HEK293T (cell line): Measurements from ENCODE around the gene CASP10.

ENCODE experiments used
- ARNT ChIP-seq: fragments of 450-650 bp; IDR thresholded peaks from 2 replicates; pipeline ENCODE4 v1.6.1; 2017; ENCODE audit warnings: mild to moderate bottlenecking
- BHLHE40 ChIP-seq: fragments of 450-650 bp; IDR thresholded peaks from 2 replicates; pipeline ENCODE4 v1.6.1; 2016; ENCODE audit warnings: mild to moderate bottlenecking, moderate library complexity, borderline replicate concordance
- CTBP1 ChIP-seq: fragments of 450-650 bp; IDR thresholded peaks from 2 replicates; pipeline ENCODE4 v1.6.1; 2016; ENCODE audit warnings: borderline replicate concordance
- ELF4 ChIP-seq: fragments of 450-650 bp; IDR thresholded peaks from 2 replicates; pipeline ENCODE4 v1.6.1; 2017; ENCODE audit warnings: antibody characterized with exemption
- FOXK2 ChIP-seq: fragments of 450-650 bp; IDR thresholded peaks from 2 replicates; pipeline ENCODE4 v1.6.1; 2016; ENCODE audit warnings: mild to moderate bottlenecking
- FOXM1 ChIP-seq: fragments of 450-650 bp; IDR thresholded peaks from 2 replicates; pipeline ENCODE4 v1.6.1; 2017; ENCODE audit warnings: mild to moderate bottlenecking, borderline replicate concordance
- HDGF ChIP-seq: fragments of 450-650 bp; IDR thresholded peaks from 2 replicates; pipeline ENCODE4 v1.6.1; 2017; ENCODE audit warnings: antibody characterized with exemption, borderline replicate concordance
- NFRKB ChIP-seq: fragments of 450-650 bp; IDR thresholded peaks from 2 replicates; pipeline ENCODE4 v1.6.1; 2016; ENCODE audit warnings: mild to moderate bottlenecking, moderate library complexity
- SP1 ChIP-seq: fragments of 450-650 bp; IDR thresholded peaks from 2 replicates; pipeline ENCODE4 v1.6.1; 2017
- SUZ12 ChIP-seq: fragments of 450-650 bp; IDR thresholded peaks from 2 replicates; pipeline ENCODE4 v1.6.1; 2016; ENCODE audit warnings: mild to moderate bottlenecking
- TARDBP ChIP-seq: fragments of 450-650 bp; IDR thresholded peaks from 2 replicates; pipeline ENCODE4 v1.6.1; 2016

GRCh38 chr2:201201371-201201770, 18.4 kb downstream of the CASP10 start:
- no peak for TF ChIP-seq FOXK2
- TF ChIP-seq FOXM1: no peak
- TF ChIP-seq NFRKB: no peak
- no peak for TF ChIP-seq SP1
- no peak for TF ChIP-seq ARNT
- no peak for TF ChIP-seq CTBP1
- TF ChIP-seq HDGF: no peak
- TF ChIP-seq TARDBP: no peak
- no peak for TF ChIP-seq ELF4
- no peak for TF ChIP-seq BHLHE40
- TF ChIP-seq SUZ12: no peak
